Mucosa of gallbladder (tissue), 1 donor: ENCODE data around the gene GUCA1C. TPM values are rescaled to one million over a fixed set of nuclear protein-coding genes. Genes with fewer than 3 reads are reported as not detected.

Experiments used
- DNase-seq: peaks from one replicate; pipeline ENCODE4 v3.0.0-alpha.2; 2020; ENCODE audit warnings: low spot score
- total RNA-seq: library from RNA; stranded (reverse); gene quantifications from one replicate; pipeline ENCODE4 v1.2.1, GENCODE V29; 2021
- donor health status: DM: no; HTN: no; CAD: no.

Gene GUCA1C
- total RNA-seq, 1 donor from 2014 or later, result not detected

DNA sequence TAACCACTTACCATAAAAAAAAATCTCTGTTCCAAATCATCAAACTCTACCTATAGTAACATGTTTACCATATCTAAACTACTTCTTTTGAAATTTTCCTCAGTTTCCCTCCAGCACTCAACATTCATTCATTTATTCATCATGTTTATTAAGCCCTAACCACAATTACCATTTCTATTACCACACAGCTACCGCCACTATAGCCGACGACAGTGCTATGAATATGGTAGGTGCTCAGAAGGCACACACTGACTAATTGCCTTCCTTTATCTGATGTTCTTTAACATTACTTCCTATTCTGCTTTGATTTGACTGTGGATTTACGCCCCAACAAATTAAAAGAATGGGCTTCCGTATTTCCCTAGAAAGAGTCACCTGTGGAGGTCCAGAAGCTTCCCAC, 43.9 kb downstream of the GUCA1C start:
- no peak for DNase-seq

DNA sequence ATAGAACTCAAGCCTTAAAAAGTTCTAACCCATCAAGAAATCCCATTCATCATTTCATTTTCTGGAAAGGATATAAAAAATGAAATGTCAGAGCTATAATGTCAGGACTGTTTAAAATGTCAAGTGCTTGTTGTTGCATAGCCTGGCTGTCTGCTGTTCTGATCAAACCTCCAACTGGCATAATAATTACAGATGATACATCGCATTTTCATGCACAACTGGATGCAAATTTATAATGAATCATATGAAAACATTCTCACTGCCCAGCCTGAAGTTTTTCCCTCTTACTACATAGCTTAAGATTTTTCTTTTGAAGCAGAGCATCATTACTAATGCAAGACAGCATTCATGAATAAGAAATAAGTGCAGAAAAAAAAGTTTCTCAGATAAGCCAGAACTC, 46.5 kb downstream of the GUCA1C start:
- no peak for DNase-seq

- no peak for DNase-seq
These were observed 54.1 kb downstream of the GUCA1C start for GRCh38 chr3:108899530-108899929.

DNA sequence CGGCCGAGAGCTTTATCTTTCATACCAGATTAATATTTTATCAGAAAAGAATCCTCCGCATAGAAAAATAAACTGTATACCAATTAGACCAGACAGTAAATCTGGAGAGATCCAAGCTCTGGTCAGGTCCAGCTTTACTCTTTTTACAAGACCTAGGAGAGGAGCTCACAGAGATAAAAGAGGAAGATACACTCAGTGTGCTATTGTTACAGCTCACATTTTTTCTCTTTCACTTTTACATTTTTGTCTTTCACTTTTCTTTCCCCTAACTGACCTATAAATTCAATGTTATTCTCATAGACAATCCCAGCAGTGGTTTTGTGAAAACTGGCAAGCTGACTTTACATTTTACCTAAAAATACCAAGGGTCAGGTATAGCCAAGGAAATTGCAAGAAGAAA, 55.8 kb downstream of the GUCA1C start:
- no peak for DNase-seq

DNA sequence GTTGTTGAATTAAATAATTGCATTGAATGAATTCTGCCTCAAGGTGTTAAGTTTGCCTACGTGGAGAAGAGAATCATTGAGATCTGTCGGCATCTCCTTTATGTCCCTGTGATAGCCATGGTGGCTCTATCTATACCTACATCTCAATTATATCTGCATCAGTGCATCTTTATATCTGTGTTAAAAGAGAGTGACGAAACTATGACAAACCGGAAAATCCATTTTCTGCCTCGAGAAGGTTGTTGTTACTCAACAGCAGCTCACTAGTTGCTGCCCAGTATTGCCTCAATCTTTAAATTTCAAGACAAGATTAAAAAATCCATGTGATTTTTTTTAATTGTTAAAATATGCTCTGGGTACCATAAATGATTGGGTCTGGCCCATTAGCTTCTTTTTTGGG, 58.7 kb downstream of the GUCA1C start:
- no peak for DNase-seq

GRCh38 chr3:108891833-108892232, 61.8 kb downstream of the GUCA1C start:
- no peak for DNase-seq

- DNase-seq, result no peak
These were observed 65.9 kb downstream of the GUCA1C start for GRCh38 chr3:108887777-108888176.

GRCh38 chr3:108887121-108887520, 66.6 kb downstream of the GUCA1C start:
- no peak for DNase-seq

DNA sequence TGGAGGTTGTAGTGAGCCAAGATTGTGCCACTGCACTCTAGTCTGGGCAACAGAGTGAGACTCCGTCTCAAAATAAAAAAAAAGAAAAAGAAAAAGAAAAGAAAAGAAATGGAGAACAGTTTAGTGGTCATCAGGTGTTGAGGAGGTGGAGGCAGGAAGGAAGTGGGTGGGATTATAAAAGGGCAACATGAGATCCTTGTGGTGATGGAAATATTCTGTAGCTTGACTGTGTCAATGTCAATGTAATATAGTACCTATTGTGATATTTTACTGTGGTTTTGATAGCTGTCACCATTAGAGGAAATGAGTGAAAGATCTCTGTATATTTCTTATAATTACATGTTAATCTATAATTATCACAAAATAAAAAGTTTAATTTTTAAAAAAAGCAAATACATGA, 70.3 kb downstream of the GUCA1C start:
- no peak for DNase-seq

DNA sequence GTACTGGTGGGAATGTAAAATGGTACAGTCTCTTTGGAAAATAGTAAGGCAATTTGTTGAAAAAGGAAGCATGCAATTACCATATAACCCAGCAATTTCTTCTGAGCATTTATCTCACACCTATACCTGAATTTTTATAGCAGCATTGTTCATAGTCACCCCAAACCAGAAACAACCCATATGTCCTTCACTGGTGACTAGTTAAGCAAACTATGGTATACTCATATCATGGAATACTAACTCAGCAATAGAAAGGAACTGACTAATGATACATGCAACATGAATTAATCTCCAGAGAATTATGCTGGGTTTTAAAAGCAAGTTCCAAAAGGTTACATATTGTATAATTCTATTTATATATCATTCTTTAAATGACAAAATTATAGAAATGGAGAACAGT, 70.9 kb downstream of the GUCA1C start:
- no peak for DNase-seq

DNA sequence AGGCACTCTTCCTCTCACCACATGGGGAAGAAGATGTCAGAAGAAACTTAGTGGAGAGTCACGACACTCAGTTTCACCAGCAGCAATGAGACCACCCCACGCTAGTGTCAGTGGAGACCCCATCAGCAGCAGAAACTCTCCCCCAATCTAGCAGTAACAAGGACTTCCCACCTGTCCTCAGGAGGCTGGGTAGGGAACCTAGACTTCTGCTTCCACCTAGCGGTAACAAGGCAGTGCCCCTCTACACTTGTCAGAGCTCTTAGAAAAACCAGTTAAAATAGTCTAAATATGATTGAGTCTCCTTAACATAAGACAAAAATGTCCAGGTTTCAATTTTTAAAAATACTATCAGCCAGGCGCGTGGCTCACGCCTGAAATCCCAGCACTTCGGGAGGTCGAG, 73.8 kb downstream of the GUCA1C start:
- no peak for DNase-seq

GRCh38 chr3:108877901-108878300, 75.8 kb downstream of the GUCA1C start:
- no peak for DNase-seq

- no peak for DNase-seq
These were observed 89.9 kb downstream of the GUCA1C start for GRCh38 chr3:108863799-108864135.

DNA sequence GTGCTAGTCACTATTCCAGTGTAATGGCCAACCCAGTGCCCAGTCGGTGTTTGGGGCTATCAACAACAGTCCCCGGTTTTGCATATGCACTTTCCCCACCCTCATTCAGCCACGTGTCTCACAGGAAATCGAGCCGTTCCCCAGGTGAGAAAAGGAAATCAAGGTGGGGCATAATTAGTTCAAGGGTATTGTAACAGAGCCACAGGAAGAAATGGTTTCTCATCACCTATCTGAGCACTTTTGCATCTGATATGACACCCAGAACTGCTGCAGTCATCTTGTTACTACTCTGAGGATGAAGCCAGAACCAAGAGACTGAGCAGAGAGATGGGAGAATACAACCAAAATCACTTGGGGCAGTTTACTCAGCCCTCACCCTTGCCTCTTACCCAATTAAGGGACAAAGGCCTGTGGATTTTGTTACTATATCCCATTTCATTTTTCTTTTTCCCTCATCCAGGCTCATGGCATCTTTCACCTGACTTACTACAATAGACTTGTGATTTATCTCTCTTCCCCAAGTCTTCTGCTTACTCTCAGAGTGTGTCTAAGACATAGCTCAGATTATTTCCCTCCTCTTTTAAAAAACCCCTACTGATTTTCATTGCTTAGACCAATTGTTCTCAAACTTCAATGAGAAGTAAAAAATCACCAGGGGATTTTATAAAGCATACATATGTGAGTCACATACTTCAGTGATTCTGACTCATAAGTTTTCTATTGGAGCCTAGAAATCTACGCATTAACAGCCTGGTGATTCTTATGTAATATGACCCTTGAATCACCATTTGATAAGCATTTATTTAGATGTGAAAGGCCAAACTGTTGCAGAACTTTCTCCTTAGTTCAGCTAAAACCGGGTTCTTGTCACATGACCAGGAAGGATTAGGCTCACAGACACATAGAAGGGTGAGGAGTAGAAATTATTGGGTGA, 90.5 kb downstream of the GUCA1C start:
- no peak for DNase-seq

DNA sequence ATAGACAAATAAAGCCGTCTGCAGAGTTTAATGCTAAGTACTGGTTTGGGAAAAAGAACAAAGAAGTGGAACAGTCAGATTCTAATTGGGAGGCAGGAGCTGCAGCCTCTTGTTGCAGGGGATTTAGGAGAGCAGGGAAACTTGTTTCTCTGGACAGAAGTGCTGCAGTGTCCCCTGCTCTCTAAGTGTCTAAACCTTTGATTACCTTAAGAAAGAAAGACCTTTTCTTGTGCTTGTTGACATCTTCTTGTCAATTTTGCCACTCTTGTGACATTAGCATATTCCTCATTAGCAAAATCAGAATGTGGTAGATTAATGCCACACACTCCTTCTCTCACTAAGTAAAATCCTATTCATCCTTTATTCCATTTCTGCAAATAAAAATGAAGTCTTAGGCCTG, 92.3 kb downstream of the GUCA1C start:
- no peak for DNase-seq

Other genes starting within 250 kb of the GUCA1C start
- gene RETNLB, start 196.5 kb downstream of the GUCA1C start, total RNA-seq, result not detected
- 0.78 TPM for gene TRAT1, start 131.1 kb downstream of the GUCA1C start, total RNA-seq
- not detected for gene MORC1, start 164.3 kb upstream of the GUCA1C start, total RNA-seq
- gene C3orf85, start 182.8 kb upstream of the GUCA1C start, total RNA-seq, result not detected